ENCODE data around the gene AGPAT4.

AGPAT4 gene

DNA sequence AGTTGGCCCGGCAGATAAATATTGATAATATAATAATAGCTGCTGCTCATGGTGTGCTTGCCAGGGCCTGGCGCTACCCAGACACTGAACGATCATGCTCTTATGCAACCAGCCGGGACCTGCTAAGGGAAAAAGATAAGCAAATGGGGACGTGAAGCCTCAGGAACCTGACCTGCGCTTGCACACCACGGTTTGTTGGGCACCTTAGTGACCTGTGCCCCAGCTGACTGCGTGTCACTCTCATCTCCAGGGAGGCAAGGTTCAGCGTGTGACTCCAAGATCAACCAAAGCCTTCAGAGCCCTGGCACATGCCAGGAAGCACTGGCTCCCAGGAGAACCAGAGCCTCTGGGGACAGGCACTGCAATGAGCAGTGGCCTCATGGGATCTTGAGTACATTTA lies 111.1 kb downstream of the AGPAT4 start:
- no peak for DNase-seq

DNA sequence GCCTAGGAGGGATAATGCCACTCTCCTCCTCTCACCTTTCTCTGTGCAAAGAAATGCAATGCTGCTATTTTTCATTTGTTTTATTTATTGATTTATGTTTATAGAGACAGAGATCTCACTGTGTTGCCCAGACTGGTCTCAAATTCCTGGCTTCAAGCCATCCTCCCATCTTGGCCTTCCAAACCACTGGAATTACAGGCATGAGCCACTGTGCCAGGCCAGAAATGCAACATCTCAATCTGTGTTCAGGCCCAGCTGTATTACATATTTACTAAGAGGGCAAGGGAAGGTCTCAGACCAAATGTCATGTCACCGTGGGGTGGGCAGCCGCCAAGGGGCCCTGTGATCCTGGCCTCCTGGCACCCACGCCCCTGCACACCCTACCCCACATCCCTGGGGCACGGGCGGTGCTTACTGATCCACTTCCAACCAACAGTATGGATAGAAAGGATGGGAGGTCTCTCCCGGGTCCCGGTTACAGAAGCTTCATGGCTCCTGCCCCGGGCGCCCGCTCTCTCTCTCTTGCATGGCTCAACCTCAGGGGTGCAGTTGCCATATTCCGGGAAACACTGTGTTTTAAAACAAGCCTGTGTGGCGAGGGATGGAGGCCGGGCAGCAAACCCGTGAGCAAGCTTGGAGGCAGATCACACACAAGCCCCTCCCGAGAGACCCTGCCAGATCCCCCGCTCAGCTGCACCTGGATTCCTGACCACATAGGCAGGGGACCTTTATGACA lies 111.8 kb downstream of the AGPAT4 start:
- no peak for DNase-seq

DNA sequence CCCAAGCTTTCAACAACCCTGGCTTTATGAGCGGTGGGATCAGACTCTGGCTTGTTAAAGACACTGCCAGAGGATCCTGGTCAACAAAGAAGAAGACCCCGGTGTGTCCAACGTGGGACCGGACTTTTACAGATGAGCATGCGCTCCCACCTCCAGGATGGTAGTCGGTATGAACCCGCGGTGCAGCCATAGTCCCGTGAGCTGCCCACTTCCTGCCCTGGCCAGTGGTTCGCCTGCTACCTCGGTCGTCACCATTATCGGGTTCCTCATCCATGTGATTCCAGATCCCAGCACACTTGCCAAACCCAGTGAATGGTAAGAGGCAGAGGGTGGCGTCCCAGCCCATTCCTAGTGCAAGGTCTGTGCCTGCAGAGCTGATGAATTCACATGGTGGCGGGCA lies 112.7 kb downstream of the AGPAT4 start:
- no peak for DNase-seq

DNA sequence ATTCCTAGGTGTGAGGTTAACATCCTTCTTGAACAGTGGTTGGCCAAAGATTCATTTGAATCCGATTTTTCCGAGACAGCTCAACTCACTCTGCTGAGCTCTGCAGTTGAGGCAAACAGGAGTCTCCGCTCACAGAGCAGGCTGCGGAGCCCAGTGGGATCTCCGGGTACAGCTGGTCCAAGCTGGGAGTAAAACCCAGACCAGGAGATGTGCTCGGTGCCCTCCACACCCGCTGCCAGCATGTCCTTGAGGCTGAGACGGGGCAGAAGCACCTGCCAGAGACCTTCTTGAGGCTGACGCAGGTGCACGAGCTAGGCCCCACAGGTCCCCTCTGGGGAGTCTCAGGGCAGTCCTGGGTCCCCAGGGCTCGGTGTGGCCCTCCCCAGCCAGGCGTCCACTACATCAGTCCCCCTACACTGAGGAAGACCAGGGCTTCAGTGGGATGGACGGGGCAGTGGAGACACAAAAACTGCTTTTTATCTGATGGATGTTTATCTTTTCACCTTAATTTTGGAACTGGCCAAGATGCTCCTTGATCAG lies 119.0 kb downstream of the AGPAT4 start:
- no peak for DNase-seq

DNA sequence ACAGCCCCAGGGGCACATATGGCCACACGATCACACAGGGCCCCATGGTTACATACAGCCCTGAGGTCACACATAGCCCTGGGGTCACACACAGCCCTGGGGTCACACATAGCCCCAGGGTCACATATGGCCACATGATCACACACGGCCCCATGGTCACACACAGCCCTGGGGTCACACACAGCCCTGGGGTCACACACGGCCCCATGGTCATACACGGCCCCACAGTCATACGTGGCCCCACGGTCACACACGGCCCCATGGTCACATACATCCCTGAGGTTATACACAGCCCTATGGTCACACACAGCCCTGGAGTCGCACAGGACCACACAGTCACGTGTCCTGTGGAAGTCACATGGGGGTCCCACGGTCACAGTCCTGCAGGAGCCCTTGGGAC lies 120.1 kb downstream of the AGPAT4 start:
- no peak for DNase-seq

DNA sequence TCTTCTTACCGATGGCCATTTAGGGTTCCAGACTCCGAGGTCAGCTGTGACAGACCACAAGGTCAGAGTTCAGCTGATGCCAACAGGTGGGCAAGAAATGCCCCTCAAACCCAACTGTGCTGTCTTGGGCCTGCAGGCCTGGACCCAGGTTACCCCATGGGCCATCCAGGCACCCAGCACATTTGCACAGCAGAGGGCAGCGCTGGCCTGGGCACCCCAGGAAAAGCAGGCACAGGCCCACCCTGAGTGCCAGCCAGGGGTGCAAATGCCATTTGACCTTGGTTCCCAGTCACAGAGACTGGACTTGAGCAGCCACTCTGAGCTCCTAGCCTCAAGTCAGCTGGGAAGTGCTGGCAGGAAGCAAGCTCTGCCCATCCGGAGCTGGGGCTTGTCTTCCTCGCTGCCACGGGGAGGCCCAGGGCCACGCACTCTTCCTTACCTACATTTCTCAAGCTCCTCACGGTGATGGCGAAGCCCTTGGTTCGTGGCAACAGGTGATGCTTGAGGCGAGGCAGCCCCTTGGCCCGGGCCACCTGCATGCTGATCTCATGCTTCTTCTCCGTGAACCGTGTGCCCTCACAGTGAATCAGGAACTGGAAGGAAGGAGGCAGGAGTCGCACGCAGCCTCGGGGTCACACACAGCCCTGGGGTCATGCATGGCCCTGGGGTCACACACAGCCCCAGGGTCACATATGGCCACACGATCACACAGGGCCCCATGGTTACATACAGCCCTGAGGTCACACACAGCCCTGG lies 120.8 kb downstream of the AGPAT4 start:
- no peak for DNase-seq

DNA sequence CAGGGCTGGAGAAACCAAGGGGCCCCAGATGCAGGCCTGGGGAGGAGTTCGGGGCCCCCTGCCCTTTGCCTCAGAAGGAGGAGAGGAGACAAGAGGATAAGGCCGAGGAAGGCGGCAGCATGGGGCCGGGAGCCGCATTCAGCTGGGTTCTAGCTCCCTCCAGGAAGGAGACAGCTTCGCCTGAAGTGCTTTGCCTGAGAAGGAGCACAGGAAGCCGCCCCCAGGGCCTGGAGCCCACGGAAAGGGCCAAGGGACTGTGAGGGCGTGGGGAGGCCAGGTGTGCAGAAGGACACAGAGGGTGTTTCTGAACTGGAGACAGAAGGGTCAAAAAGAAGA lies 121.4 kb downstream of the AGPAT4 start:
- no peak for DNase-seq

DNA sequence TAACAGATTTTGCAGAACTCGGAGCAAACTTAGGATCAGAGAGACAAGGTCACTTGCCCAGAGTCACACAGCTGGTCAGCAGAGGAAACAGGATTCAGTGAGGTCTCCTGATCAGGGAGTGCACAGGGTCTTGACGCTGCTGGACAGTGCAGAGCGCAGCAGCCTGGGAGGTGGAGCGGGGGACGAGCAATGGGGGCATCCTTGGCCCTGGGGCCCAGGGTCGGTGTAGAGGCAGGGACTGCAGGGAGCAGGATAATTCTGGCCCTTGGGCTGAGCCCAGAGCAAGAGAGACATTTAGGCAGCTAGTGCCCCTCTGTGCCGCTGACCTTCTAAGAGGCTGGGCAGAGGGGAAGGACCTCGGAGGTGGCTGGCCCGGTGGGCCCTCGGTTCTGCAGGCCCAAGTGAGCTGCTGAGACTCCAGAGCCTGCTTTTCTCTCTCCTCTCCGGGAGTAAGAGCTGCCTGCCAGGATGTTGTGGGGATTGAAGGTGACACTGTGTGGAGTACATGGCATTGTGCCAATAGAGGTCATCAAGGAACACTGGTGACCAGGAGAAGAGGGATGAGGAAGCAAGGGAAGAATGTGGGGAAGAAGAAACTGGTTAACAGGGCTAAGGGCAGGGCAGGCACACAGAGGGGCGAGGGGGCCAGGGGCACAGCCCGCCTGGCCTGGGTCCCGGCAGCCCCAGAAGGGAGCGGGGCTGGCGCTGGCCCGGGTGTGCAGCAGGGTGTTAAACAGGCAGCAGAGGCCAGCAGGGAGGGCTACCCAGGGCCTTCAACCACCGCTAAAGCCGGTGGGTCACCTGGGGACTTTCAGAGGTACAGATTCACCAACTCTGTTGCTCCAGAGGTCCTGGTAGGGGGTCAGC lies 122.0 kb downstream of the AGPAT4 start:
- DNase-seq = peak; percentile 1

DNA sequence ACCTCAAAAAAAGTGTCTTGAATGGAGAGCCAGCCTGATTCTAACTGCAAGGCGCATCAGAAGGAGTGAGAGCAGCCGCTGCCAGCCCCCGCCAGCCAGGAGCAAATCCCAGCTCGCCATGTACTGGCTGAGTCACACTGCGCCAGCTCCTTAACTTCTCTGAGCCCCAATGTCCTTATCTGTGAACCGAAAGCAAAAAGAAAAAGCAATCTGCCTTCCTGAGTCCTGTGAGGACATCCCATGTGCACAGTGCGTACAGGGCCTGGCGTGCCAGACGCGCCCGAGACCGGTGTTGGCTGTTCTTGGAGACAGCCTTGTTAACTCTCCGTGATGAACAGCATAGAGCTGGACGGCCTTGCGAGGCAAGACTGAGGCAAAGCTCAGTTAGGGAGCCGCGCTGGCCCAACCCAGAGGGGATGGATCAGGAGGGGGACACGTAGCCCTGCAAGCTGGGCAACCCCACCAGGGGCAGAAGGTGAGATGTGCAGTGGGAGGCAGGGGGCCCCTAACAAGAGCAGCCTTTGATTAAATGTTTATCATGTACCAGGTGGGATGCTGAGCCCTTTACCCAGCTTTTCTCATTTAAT lies 122.7 kb downstream of the AGPAT4 start:
- no peak for DNase-seq

DNA sequence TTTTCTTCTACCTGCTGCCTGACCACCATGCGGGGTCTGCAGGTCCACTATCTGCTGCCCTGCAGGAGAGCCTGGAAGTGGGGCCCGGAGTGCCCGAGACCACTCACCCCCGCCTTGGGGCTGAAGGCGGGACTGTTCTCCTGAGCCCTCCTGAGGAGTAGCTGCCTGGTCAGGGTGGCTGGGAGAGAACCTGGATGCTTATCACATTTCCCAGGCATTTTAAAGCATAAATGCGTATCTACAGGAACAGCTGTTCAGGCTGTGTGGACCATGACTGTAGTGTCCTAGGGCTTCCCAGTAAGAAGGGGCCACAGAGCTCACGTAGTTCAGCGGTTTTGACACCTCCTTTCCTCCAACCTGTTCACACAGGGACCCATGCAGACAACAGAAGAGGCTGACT lies 123.3 kb downstream of the AGPAT4 start:
- no peak for DNase-seq

DNA sequence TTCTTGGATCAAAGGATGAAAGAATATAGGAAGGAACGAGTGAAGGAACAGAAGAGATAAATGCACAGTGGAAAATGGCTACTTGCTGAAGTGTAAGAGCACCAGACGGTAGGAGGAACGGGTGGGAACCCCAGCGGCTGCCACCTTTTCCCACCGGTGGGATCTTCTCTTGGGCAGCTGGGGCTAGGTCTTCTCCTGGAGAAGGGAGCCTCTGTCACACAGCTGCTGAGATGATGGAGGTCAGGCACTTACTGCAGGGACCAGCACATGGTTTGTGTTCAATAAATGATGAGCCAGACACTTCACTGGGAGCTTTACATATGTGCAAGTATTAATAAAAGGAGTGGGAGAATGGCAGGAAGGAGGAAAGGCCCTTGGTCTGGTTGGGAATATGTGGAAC lies 123.7 kb downstream of the AGPAT4 start:
- DNase-seq = no peak

DNA sequence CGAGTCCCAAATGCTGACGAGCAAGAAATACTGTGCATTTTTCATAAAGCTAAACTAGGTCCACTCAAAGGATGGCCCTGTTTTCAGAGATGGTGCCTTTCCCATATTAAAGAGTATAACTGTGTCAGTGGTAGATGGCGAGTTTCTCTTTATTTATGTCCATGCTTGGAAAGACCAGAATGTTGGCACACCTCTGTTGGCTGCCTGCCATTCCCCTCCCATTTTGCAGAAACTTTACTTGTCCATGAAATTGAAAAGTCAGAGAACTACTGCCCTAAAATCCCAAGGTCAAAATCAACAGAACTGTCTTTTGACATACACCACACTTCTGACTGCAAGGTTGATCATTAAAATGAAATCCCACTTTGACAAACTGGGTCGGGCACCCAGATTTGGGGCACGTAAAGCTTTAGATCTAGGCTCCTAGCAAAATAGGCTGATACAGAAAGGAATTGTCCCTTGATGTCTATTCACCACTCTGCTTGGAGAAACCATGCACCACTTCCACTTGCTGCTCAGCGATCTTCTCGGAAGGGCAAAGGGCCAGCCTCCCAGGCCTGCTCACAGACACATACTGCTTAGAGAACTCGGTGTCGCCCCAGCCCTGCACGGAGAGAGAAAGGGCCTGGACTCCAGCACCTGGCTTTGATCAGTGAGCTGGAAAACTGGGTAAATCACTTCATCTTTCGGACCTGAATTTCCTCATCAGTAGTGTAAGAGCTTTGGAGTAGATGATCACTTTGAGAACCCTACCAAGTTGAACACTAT lies 130.0 kb downstream of the AGPAT4 start:
- DNase-seq = no peak

DNA sequence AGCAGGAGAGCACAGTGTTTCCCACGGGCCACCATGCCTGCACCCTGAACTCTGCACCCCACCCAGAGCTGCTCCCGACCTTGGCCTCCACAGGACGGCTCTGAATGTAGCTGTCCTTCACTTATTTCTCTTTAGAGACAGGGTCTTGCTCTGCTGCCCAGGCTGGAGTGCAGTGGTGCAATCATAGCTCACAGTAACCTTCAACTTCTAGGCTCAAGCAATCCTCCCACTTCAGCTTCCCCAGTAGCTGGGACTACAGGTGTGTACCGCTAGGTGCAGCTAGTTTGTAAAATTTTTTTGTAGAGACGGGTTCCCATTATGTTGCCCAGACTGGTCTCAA lies 130.9 kb downstream of the AGPAT4 start:
- no peak for DNase-seq

DNA sequence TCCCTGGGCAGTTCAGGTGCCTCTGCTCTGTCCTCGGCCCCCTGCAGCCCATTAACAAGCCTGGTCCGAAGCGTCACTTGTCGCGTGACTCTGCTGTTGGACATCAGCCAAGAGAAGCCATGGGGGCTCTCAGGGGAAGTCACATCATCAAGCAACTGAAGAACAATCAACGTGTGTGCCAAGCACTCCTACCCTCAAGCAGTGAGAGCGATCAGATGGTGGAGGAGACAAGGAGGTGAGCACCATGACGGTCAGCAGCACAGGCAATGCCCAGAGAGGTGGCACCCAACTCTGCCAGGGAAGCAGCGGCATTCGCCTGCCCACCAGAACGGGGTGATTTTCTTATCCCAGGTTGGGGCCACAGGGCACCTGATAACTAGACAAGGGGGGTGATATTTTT lies 132.7 kb downstream of the AGPAT4 start:
- peak; percentile 41 for DNase-seq

DNA sequence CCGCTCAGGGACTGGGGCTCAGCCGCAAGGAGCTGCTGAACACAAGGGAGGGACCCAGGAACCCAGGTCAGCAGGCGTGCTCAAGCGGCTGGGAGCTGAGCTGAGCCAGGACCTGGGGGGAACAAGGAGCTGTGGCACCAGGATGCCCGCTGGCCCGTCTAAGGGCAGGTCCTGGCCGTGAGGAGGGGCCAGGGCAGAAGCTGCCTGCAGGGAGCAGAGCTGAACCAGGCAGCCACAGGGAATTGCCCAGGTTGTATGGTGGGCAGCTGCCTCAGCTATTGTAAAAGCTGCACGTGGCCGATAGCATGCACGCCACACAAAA lies 133.3 kb downstream of the AGPAT4 start:
- no peak for DNase-seq

DNA sequence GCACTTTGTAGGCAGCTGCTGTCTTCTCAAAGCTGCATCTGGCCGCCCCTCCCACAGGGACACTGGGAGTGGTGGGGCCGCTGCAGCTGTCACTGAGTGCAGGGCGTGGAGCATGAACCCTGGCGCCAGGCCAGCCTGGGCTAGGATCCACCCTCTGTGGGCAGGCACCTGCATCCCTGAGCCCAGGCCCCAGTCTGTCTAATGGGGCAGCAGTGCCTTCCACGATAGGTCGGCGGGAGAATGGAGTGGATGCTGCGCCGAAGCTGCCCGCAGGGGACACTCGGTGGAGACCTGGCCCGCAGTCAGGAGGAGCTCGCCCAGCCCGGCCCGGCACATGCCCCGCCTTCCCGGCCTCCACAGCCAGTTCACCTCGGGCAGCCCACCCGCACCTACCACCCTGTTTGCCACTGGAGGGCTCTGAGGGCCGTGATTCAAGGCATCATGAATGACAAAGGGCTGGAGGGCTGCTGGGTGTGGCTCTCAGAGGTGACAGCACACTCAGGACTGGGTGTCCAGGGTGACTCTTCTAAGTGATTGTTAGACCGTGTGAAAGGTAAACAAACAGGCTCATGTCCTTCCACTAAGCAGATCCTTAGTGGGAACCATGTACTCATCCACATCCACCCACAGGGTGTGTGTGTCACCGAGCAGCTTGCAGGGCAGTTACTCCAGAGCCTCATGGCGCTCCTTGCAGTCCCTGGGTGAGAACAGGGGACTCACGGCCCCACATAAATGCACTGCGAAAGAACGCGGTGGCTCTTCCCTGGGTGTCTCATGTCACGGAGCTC lies 133.9 kb downstream of the AGPAT4 start:
- peak; percentile 3 for DNase-seq

DNA sequence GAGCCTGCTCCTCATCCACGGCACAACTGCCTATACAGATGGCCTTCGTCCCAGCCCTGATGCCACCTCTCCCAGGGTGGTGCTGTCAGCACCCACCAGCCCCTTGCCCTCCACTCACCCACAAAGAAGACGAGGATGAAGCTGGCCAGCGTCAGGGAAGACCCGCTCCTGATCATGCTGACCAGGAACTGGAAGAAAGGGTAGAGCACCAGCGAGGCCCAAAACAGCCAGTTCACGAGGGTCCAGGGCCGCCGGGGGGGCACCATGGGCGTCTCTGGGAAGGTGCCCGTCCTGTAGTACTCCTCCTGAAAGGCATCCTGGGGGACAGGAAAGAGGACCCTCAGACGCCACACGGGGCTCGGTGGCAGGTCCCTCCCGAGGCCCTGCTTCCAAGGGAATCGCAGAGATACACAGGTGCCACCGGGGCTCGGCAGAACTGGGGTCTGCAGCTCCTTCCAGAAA lies 134.5 kb downstream of the AGPAT4 start:
- no peak for DNase-seq

DNA sequence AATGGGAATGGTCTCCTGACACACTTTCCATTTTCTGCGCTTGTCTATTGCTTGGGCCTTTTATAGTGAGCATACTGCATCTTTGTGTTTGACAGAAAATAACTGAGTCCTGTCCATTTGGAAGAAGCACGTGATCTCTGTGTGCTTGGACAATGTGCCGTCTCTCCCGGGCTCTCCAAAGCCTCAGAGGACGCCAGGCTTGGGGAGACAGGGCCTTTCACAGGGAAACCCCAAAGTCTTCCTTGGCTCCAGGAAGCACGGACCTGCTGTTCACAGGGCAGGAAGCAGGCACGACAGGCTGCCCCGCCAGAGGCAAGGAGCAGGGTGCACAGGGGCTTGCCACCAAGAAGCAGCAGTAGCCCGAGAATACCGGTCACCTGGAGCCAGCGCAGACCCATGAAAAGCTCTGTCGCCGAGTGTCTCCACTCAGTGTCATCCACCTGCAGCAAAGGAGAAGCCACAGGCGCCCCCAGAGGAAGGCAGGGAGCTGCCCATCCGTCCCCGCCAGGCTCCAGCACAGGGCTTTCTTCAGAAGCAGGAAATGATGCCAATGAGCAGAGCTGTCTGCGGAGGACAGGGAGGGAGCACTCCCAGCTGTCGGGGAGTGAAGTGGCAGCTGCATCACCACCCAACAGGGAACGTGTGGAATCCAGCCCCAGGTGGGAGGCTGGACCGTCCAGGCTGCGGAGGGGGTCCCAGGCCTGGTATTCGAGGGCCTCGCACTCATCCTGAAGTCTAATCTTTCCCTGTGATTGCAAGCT lies 135.1 kb downstream of the AGPAT4 start:
- DNase-seq = peak; percentile 5

DNA sequence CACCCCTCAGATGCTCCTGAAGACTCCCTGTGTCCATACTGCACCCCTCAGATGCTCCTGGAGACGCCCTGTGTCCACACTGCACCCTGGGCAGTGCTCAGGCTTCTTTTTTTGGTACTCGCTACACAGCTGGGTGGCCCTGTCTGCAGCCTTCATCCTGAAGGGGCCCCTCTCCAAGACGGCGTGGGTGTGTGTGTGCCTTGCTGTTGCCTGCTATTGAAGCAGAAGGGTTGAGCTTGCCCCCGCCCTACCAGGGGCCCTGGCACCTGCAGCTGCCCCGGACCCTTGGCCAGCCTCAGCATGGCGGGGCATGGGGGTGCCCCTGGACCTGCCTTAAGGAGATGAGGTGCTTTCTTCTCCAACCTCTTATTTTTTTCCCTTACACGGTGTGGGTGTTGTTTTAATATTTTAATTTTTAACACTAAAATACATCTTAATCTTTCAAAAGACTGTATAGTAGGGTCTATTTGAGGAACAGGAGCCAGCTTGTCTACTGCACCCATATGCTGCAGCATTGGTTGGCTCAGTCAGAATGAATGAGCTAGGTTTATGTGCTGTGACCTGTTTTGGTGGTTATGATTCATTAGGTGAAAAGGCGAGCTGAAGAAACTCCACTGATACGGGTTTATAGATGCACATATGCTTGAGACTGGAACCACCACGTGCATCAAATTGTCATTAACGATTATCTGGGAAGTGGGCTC lies 135.9 kb downstream of the AGPAT4 start:
- no peak for DNase-seq

DNA sequence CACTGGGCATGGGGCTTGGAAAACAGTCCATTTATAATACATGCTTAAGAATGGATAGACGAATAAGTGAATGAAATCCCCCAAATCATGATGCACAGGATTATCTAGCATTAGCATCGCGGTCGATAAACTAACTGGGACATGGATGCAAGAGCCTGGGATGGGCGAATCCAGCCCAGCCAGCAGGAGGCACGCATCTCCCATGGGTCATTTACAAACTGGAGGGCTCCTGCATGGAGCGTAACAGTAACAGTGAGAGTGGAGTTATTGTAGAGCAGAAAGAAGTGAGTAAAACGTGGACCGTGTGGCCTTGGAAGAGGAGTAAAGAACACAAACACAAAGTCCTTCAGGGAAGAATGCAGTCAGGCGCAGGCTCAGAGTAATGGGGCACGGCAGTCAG lies 136.5 kb downstream of the AGPAT4 start:
- no peak for DNase-seq
